Transverse colon (tissue), 4 donors: ENCODE results near the gene MEX3C. TPM values are rescaled to one million over a fixed set of nuclear protein-coding genes. Genes with fewer than 3 reads are reported as not detected.

Experiments
- DNase-seq: peaks from one replicate; pipeline ENCODE4 v3.0.0-alpha.2; 2019
- H3K27ac ChIP-seq, 4 donors: fragments of 200-600 bp; sonication (generic); 2 replicates each; pipeline ENCODE4 v1.5.1; 2016 to 2018; ENCODE audit warnings: inconsistent platforms in 4 of 4
- H3K27me3 ChIP-seq: fragments of 200-600 bp; sonication (generic); 2 replicates; pipeline ENCODE4 v1.5.1; 2017; ENCODE audit warnings: inconsistent platforms
- H3K36me3 ChIP-seq, 4 donors: fragments of 200-600 bp; sonication (generic); 2 replicates each; pipeline ENCODE4 v1.5.1; 2017 to 2019; ENCODE audit warnings: inconsistent platforms in 4 of 4
- H3K4me1 ChIP-seq, 4 donors: fragments of 200-600 bp; sonication (generic); 2 replicates each; pipeline ENCODE4 v1.5.1; 2017 to 2020; ENCODE audit warnings: inconsistent platforms in 4 of 4
- H3K4me3 ChIP-seq, 4 donors: fragments of 200-600 bp; sonication (generic); 1 replicate in 1 of 4; 2 replicates in 3 of 4; pipeline versions ENCODE4 v1.5.1 to v1.6.1; 2017 to 2019; ENCODE audit warnings: inconsistent platforms in 4 of 4
- H3K9me3 ChIP-seq, 2 donors: fragments of 200-600 bp; sonication (generic); 2 replicates each; pipeline ENCODE4 v1.5.1; 2017 to 2019; ENCODE audit warnings: inconsistent platforms in 2 of 2
- EP300 ChIP-seq: sonication (generic); formaldehyde crosslinking; IDR thresholded peaks from one replicate; pipeline ENCODE4 v1.6.1; 2017; ENCODE audit warnings: antibody characterized with exemption, low read depth
- POLR2A ChIP-seq: fragments of 450-650 bp; IDR thresholded peaks from one replicate; pipeline ENCODE4 v1.6.1; 2016; ENCODE audit warnings: antibody characterized with exemption, mild to moderate bottlenecking, moderate library complexity
- POLR2AphosphoS5 ChIP-seq, 3 donors: sonication (generic); formaldehyde crosslinking; IDR thresholded peaks; one replicate each; pipeline ENCODE4 v1.6.1; 2016; ENCODE audit warnings: antibody characterized with exemption in 3 of 3
- WGBS, 2 donors: methylation state at CpG; one replicate each; pipeline ENCODE4 v1.1.5; 2018; ENCODE audit warnings: low coverage in 1 of 2; 5-methylcytosine and 5-hydroxymethylcytosine counted together
- in situ Hi-C, 4 donors: fragments of 200-750 bp; cut with MboI; loops; one replicate each; pipeline versions ENCODE4 v1.15.0 to v1.15.1; 2017; ENCODE audit warnings: low sequenced_read_pairs in 3 of 4, low pct_ligation_motif_present in 1 of 4, low pct_unique_long_range_greater_than_20kb in 1 of 4
- intact Hi-C: fragments of 100-400 bp; cut with DNase I; formaldehyde crosslinking; loops from one replicate; pipeline ENCODE4 v1.15.1; 2023; ENCODE audit warnings: low total_unique reads
- total RNA-seq, 4 donors: library from RNA; depleted of rRNA; stranded (reverse); fragments of >200 nt; gene quantifications; one replicate each; pipeline ENCODE4 v1.1.0, GENCODE V29; 2016
- TF ChIP-seq, protein P1 (sequence below), 5 experiments: fragments of 200-600 bp in 3 of 5; fragments of 450-650 bp in 2 of 5; sonication (generic) in 3 of 5; IDR thresholded peaks; 1 replicate in 2 of 5; 2 replicates in 3 of 5; pipeline ENCODE4 v1.5.1; 2016 to 2017; ENCODE audit warnings: antibody characterized with exemption in 5 of 5, inconsistent platforms in 3 of 5, mild to moderate bottlenecking in 2 of 5, moderate library complexity in 1 of 5

MEX3C gene
- total RNA-seq, 4 donors from 2014 or later = 11.3 to 27.8 (median 24.2) TPM

DNA sequence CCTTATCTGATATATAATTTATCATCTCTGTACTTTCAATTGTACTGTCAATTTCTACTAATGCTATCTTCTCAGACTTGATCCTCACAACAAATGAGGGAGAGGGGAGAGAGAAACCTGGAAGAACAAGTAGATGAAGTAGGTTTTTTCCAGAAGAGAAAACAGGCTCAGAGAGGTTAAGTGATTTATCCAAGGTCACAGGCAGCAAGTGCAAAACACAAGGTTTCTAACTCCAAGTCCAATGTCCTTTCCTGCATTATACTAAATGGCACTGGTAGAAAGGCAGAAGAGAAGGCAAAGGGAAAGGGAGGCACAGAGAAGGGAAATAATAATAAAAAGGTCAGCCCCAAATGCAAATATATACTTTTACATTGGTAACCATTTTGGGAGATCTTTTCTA, 7.5 kb downstream of the MEX3C start:
- Histone ChIP-seq H3K4me3 (no peak overlapping the region), H3K27ac (no peak overlapping the region), H3K4me1 (peaks cover 21 to 55% (median 38%) of the 10 kb centered on the region in 4 donors), H3K9me3 (no peaks in the 10 kb centered on the region), H3K36me3 (no peaks in the 10 kb centered on the region), H3K27me3 (no peaks in the 10 kb centered on the region)
- intact Hi-C loops (no loop called here), in situ Hi-C loops (no loop called here)
- TF ChIP-seq, protein P1, sequence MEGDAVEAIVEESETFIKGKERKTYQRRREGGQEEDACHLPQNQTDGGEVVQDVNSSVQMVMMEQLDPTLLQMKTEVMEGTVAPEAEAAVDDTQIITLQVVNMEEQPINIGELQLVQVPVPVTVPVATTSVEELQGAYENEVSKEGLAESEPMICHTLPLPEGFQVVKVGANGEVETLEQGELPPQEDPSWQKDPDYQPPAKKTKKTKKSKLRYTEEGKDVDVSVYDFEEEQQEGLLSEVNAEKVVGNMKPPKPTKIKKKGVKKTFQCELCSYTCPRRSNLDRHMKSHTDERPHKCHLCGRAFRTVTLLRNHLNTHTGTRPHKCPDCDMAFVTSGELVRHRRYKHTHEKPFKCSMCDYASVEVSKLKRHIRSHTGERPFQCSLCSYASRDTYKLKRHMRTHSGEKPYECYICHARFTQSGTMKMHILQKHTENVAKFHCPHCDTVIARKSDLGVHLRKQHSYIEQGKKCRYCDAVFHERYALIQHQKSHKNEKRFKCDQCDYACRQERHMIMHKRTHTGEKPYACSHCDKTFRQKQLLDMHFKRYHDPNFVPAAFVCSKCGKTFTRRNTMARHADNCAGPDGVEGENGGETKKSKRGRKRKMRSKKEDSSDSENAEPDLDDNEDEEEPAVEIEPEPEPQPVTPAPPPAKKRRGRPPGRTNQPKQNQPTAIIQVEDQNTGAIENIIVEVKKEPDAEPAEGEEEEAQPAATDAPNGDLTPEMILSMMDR (IDR thresholded peaks at IDR 0.05) = no peak
- TF ChIP-seq EP300 = no peak
- TF ChIP-seq POLR2AphosphoS5 (IDR thresholded peaks at IDR 0.05) = no peak
- TF ChIP-seq POLR2A = no peak
- DNase-seq = no peak

DNA sequence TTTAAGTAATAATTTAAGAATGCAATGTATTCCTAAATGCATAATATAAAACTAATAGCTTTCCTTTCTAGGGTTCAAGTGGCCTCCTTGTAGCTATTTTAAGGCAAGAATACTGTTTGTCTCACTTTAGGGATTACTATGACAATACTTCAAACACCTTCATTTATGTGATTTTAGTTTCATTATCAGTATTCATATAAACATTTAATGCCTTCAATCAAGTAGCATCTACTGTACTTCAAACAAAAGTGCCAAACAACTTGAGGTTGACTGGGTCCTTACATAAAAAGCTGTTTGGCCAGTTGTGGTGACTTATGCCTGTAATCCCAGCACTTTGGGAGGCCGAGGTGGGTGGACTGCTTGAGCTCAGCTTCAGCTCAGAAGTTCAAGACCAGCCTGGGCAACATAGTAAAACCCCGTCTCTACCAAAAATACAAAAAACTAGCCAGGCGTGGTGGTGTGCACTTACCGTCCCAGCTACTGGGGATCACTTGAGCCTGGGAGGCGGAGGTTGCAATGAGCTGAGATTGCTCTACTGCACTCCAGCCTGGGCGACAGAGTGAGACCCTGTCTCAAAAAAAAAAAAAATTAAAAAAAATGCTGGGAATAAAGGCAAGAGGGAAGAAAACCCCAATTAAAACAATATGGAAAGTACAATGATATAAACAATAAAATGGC, 9.3 kb downstream of the MEX3C start:
- no peak overlapping the region for H3K27ac ChIP-seq
- no peak overlapping the region for H3K4me3 ChIP-seq
- H3K4me1 ChIP-seq = peaks cover 4 to 36% (median 21%) of the 10 kb centered on the region in 4 donors
- H3K36me3 ChIP-seq = no peaks in the 10 kb centered on the region
- intact Hi-C loops (no loop called here), in situ Hi-C loops (no loop called here)
- H3K9me3 ChIP-seq = no peaks in the 10 kb centered on the region
- TF ChIP-seq POLR2AphosphoS5 (IDR thresholded peaks at IDR 0.05) = no peak
- no peak for TF ChIP-seq EP300
- TF ChIP-seq, protein P1 (IDR thresholded peaks at IDR 0.05) = no peak
- no peak for TF ChIP-seq POLR2A
- no peak for DNase-seq
- no peaks in the 10 kb centered on the region for H3K27me3 ChIP-seq
- 80 to 87% methylated on average over 6 of the region's 6 CpGs for WGBS, 2 donors

DNA sequence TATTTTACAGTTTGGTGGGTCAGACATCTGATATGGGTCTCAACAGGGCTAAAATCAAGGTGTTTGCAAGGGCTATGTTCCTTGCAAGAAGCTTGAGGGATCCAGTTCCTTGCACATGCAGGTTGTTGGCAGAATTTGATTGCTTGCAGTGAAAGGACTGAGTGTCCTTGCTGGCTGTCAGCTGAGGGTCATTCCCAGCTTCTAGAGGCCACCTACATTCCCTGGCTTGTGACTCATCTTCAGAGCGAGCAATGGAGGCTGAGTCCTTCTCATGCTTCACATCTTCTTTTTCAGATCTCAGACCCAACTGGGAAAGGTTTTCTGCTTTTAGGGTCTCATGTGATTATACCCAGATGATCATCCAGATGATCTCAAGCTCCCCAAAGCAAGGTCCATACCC, 12.4 kb downstream of the MEX3C start:
- WGBS, 2 donors = 88% methylated on average over 1 of the region's 1 CpG; no CpG with 5 or more reads in 1 of the 2 donors
- peaks cover 0 to 8% (median 3%) of the 10 kb centered on the region in 4 donors for H3K4me1 ChIP-seq
- no peak for DNase-seq
- no peak overlapping the region for H3K4me3 ChIP-seq
- intact Hi-C loops (no loop called here), in situ Hi-C loops (no loop called here)
- no peaks in the 10 kb centered on the region for H3K36me3 ChIP-seq
- TF ChIP-seq POLR2AphosphoS5 (IDR thresholded peaks at IDR 0.05) (no peak), POLR2A (no peak), EP300 (no peak)
- TF ChIP-seq, protein P1 (IDR thresholded peaks at IDR 0.05) = no peak
- H3K27ac ChIP-seq = no peak overlapping the region
- H3K9me3 ChIP-seq = no peaks in the 10 kb centered on the region
- no peaks in the 10 kb centered on the region for H3K27me3 ChIP-seq

DNA sequence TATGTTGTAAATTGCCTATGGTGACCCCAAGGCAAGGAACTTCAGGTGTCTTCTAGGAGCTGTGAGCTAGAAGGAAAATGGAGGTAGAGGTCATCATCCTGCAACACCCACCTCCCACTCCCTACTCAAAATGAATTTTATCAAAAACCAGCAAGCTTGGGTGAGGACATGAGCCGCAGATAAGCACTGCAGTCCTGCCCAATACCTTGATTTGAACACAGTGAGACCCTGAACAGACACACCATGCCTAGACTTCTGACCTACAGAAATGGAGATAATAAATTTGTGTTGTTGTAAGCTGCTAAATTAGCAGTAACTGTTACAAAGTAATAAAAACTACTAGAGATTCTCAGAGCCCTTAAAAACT, 13.4 kb downstream of the MEX3C start:
- H3K9me3 ChIP-seq = no peaks in the 10 kb centered on the region
- no peak overlapping the region for H3K27ac ChIP-seq
- TF ChIP-seq, protein P1 (IDR thresholded peaks at IDR 0.05) = no peak
- TF ChIP-seq POLR2AphosphoS5 (IDR thresholded peaks at IDR 0.05) (no peak), EP300 (no peak), POLR2A (no peak)
- no peak for DNase-seq
- H3K27me3 ChIP-seq = no peaks in the 10 kb centered on the region
- WGBS, 2 donors = 100% methylated on average over 1 of the region's 1 CpG
- in situ Hi-C loops (no loop called here), intact Hi-C loops (no loop called here)
- no peak overlapping the region for H3K4me3 ChIP-seq
- H3K4me1 ChIP-seq = peaks cover 0 to 5% (median 2%) of the 10 kb centered on the region in 4 donors
- no peaks in the 10 kb centered on the region for H3K36me3 ChIP-seq
